Measurements from ENCODE around the gene DMXL2. TPM values are rescaled to one million over a fixed set of nuclear protein-coding genes. Genes with fewer than 3 reads are reported as not detected.
"Not testable (repeated sequence)": the region's sequence is repeated elsewhere in the genome, so short reads cannot be mapped to it uniquely, and the experiment has no call there.

DMXL2 gene
- total RNA-seq, 1 experiment from 2014 or later, result 29.8 TPM

- no peaks in the 10 kb centered on the region for H3K9me2 ChIP-seq (ENCODE audit: insufficient read depth)
- no peaks in the 10 kb centered on the region for H4K20me1 ChIP-seq (ENCODE audit: insufficient read depth)
- H3K27me3 ChIP-seq (ENCODE audit: insufficient read depth, low read depth), result no peaks in the 10 kb centered on the region
- no peaks in the 10 kb centered on the region for H3K79me2 ChIP-seq (ENCODE audit: low read depth)
- ChIA-PET CTCF (interaction anchor here (0.7 kb wide), 1 partner anchor 24 kb away, joined by 3 read pairs; no protein-coding TSS in a partner anchor), POLR2A (ENCODE audit: unreplicated experiment) (no interaction called here)
- H3K27ac ChIP-seq, result no peak overlapping the region
- no peak overlapping the region for H3K4me3 ChIP-seq
- intact Hi-C loops (cut with micrococcal nuclease; ENCODE audit: unreplicated experiment), result no loop called here
- TF ChIP-seq CTCF (conservative IDR thresholded peaks at IDR 0.05), result no peak
- DNase-seq, result no peak
- no peaks in the 10 kb centered on the region for H3K4me1 ChIP-seq (replicated peaks; ENCODE audit: insufficient read depth)
- no peaks in the 10 kb centered on the region for H3K36me3 ChIP-seq (ENCODE audit: low read depth)
- no peak overlapping the region for H2AFZ ChIP-seq
- BruUV-seq (replicated peaks), result no TSS peak
- no peaks in the 10 kb centered on the region for H3F3A ChIP-seq (ENCODE audit: insufficient read depth, low read depth)
- no peaks in the 10 kb centered on the region for H3K9me3 ChIP-seq (ENCODE audit: insufficient read depth, low read depth)
- H3K4me2 ChIP-seq, result no peak overlapping the region
Measured at GRCh38 chr15:51425517-51426040, 197.0 kb downstream of the DMXL2 start.

- DNase-seq, result peak in 1 of 2 experiments; percentile 15
Measured at GRCh38 chr15:51424780-51425179, 197.8 kb downstream of the DMXL2 start.

GRCh38 chr15:51423040-51423439 is 199.5 kb downstream of the DMXL2 start:
- DNase-seq; H3K27me3 ChIP-seq (ENCODE audit: insufficient read depth, low read depth); H3K36me3 ChIP-seq (ENCODE audit: low read depth); BruUV-seq (replicated peaks); H3K9me2 ChIP-seq (ENCODE audit: insufficient read depth); H4K20me1 ChIP-seq (ENCODE audit: insufficient read depth); H2AFZ ChIP-seq; H3F3A ChIP-seq (ENCODE audit: insufficient read depth, low read depth); intact Hi-C loops (cut with micrococcal nuclease; ENCODE audit: unreplicated experiment); H3K4me3 ChIP-seq; H3K9me3 ChIP-seq (ENCODE audit: insufficient read depth, low read depth); H3K4me2 ChIP-seq; POLR2A ChIA-PET (ENCODE audit: unreplicated experiment); CTCF ChIA-PET; H3K4me1 ChIP-seq (replicated peaks; ENCODE audit: insufficient read depth); H3K27ac ChIP-seq; H3K79me2 ChIP-seq (ENCODE audit: low read depth): not testable (repeated sequence)

More at GRCh38 chr15:51424780-51425179, 197.8 kb downstream of the DMXL2 start:
- Histone ChIP-seq H3K27me3 (ENCODE audit: insufficient read depth, low read depth) (no peaks in the 10 kb centered on the region), H3F3A (ENCODE audit: insufficient read depth, low read depth) (no peaks in the 10 kb centered on the region), H4K20me1 (ENCODE audit: insufficient read depth) (no peaks in the 10 kb centered on the region), H2AFZ (no peak overlapping the region), H3K4me2 (no peak overlapping the region), H3K27ac (no peak overlapping the region), H3K9me2 (ENCODE audit: insufficient read depth) (no peaks in the 10 kb centered on the region), H3K9me3 (ENCODE audit: insufficient read depth, low read depth) (no peaks in the 10 kb centered on the region), H3K4me3 (no peak overlapping the region), H3K36me3 (ENCODE audit: low read depth) (no peaks in the 10 kb centered on the region), H3K79me2 (ENCODE audit: low read depth) (no peaks in the 10 kb centered on the region), H3K4me1 (replicated peaks; ENCODE audit: insufficient read depth) (no peaks in the 10 kb centered on the region)
- intact Hi-C loops (cut with micrococcal nuclease; ENCODE audit: unreplicated experiment), result no loop called here
- BruUV-seq (replicated peaks), result no TSS peak
- TF ChIP-seq EZH2 (IDR thresholded peaks at IDR 0.05; ENCODE audit: low read depth) (no peak), CTCF (conservative IDR thresholded peaks at IDR 0.05) (no peak)
- ChIA-PET CTCF (interaction anchor here (0.6 kb wide), 1 partner anchor 736 kb away, joined by 3 read pairs; no protein-coding TSS in a partner anchor), POLR2A (ENCODE audit: unreplicated experiment) (no interaction called here)

- Histone ChIP-seq H3K36me3 (ENCODE audit: low read depth) (no peaks in the 10 kb centered on the region), H3K9me2 (ENCODE audit: insufficient read depth) (no peaks in the 10 kb centered on the region), H3K4me3 (no peak overlapping the region), H3K4me1 (replicated peaks; ENCODE audit: insufficient read depth) (no peaks in the 10 kb centered on the region), H4K20me1 (ENCODE audit: insufficient read depth) (no peaks in the 10 kb centered on the region), H3K27ac (no peak overlapping the region), H3K27me3 (ENCODE audit: insufficient read depth, low read depth) (no peaks in the 10 kb centered on the region), H3K79me2 (ENCODE audit: low read depth) (no peaks in the 10 kb centered on the region), H2AFZ (no peak overlapping the region), H3K9me3 (ENCODE audit: insufficient read depth, low read depth) (no peaks in the 10 kb centered on the region), H3K4me2 (no peak overlapping the region), H3F3A (ENCODE audit: insufficient read depth, low read depth) (no peaks in the 10 kb centered on the region)
- no peak for DNase-seq
- ChIA-PET POLR2A (ENCODE audit: unreplicated experiment) (no interaction called here), CTCF (no interaction called here)
- BruUV-seq (replicated peaks), result no TSS peak
- intact Hi-C loops (cut with micrococcal nuclease; ENCODE audit: unreplicated experiment), result no loop called here
- TF ChIP-seq EZH2 (IDR thresholded peaks at IDR 0.05; ENCODE audit: low read depth) (no peak), CTCF (conservative IDR thresholded peaks at IDR 0.05) (no peak)
Measured at GRCh38 chr15:51416129-51416528, 206.4 kb downstream of the DMXL2 start.
